ENCODE data around the gene KIAA1549. TPM values are rescaled to one million over a fixed set of nuclear protein-coding genes. Genes with fewer than 3 reads are reported as not detected.

Gene KIAA1549
- total and polyA plus RNA-seq, 2 of the 4 experiments (the other 2 are of a cell fraction) = 1.3 to 3.3 TPM

GRCh38 chr7:138948403-138948802 lies 32.8 kb downstream of the KIAA1549 start:
- DNase-seq (no peak), ATAC-seq (ENCODE audit: low read depth) (no peak)
- CTCF ChIA-PET = no interaction called here
- Histone ChIP-seq H3K4me2 (ENCODE audit: low read depth, low read length) (no peak overlapping the region), H3K4me3 (ENCODE audit: insufficient read depth, low read depth, low read length) (no peak overlapping the region), H4K8ac (ENCODE audit: low read depth in 2 of 2, low read length in 2 of 2) (no peak overlapping the region), H2BK15ac (ENCODE audit: low read depth, low read length) (no peak overlapping the region), H3K9me3 (ENCODE audit: control insufficient read depth, insufficient read depth, low read length) (no peaks in the 10 kb centered on the region), H3K36me3 (ENCODE audit: control insufficient read depth, insufficient read depth, low read length) (no peaks in the 10 kb centered on the region), H3K14ac (replicated peaks; ENCODE audit: low read depth, low read length) (no peak overlapping the region), H2BK20ac (ENCODE audit: low read depth, low read length) (no peak overlapping the region), H3K56ac (ENCODE audit: extremely low read depth, insufficient read depth, low read length) (no peak overlapping the region), H3K79me1 (ENCODE audit: low read depth in 1 of 2, low read length in 2 of 2) (peaks cover 0 to 7% of the 10 kb centered on the region in 2 experiments; a peak in 3 of 4 replicates), H2BK5ac (ENCODE audit: low read depth, low read length, poor library complexity, severe bottlenecking) (no peak overlapping the region), H3K18ac (ENCODE audit: low read depth, low read length) (no peak overlapping the region), H3K4ac (ENCODE audit: low read depth, low read length) (no peak overlapping the region), H3K23ac (ENCODE audit: low read depth, low read length) (no peak overlapping the region), H4K5ac (ENCODE audit: low read depth, low read length) (no peak overlapping the region), H2AFZ (replicated peaks; ENCODE audit: low read length, poor library complexity) (no peak overlapping the region), H3K27ac (ENCODE audit: insufficient read depth, low read length) (no peak overlapping the region), H3K9me1 (ENCODE audit: insufficient read depth, low read length) (no peaks in the 10 kb centered on the region), H4K20me1 (ENCODE audit: insufficient read depth, low read length) (no peaks in the 10 kb centered on the region), H3K4me1 (ENCODE audit: control insufficient read depth, insufficient read depth, low read length) (no peaks in the 10 kb centered on the region), H3K9ac (ENCODE audit: low read depth, low read length) (no peak overlapping the region), H2BK120ac (ENCODE audit: low read depth, low read length) (no peak overlapping the region), H2AK5ac (ENCODE audit: low read depth, low read length) (no peak overlapping the region), H2AK9ac (replicated peaks; ENCODE audit: low read depth, low read length, poor library complexity) (no peak overlapping the region), H3K27me3 (ENCODE audit: control insufficient read depth, insufficient read depth, low read length) (no peaks in the 10 kb centered on the region), H4K91ac (ENCODE audit: insufficient read depth, low read depth, low read length) (no peak overlapping the region)
- TF ChIP-seq USF2 (IDR thresholded peaks at IDR 0.05; ENCODE audit: low read depth, low read length) = no peak
- no peak for TF ChIP-seq RAD21 (IDR thresholded peaks at IDR 0.05; ENCODE audit: low read length)
- TF ChIP-seq MAZ (IDR thresholded peaks at IDR 0.05; ENCODE audit: borderline replicate concordance, low read depth, low read length) = no peak
- TF ChIP-seq SMC3 (IDR thresholded peaks at IDR 0.05; ENCODE audit: low read depth, low read length) = no peak
- TF ChIP-seq POLR2A (IDR thresholded peaks at IDR 0.05; ENCODE audit: low read depth, low read length) = no peak
- TF ChIP-seq FOS (IDR thresholded peaks at IDR 0.05; ENCODE audit: low read depth, low read length) = no peak
- TF ChIP-seq RFX5 (IDR thresholded peaks at IDR 0.05; ENCODE audit: low read depth, low read length) = no peak
- no peak for TF ChIP-seq NFE2L2 (IDR thresholded peaks at IDR 0.05; ENCODE audit: low read depth, low read length)
- TF ChIP-seq MXI1 (IDR thresholded peaks at IDR 0.05; ENCODE audit: borderline replicate concordance, low read depth, low read length) = no peak
- TF ChIP-seq CEBPB (IDR thresholded peaks at IDR 0.05; ENCODE audit: low read depth, low read length) = no peak
- in situ Hi-C loops (cut with MboI; ENCODE audit: low sequenced_read_pairs) (no loop called here), intact Hi-C loops (cut with micrococcal nuclease) (no loop called here), dilution Hi-C loops (cut with HindIII; ENCODE audit: low sequenced_read_pairs, unreplicated experiment) (no loop called here)
- no TSS peak for BruUV-seq (replicated peaks)
- POLR2A ChIA-PET (ENCODE audit: unreplicated experiment) = no interaction called here
- WGBS, 2 experiments (ENCODE audit: extremely low coverage in 2 of 2, insufficient read length in 1 of 2) = 100% methylated on average over 1 of the region's 6 CpGs; no CpG with 5 or more reads in 1 of the 2 experiments
